ENCODE measurements around the gene SPATA6.
"Not testable (repeated sequence)": the region's sequence is repeated elsewhere in the genome, so short reads cannot be mapped to it uniquely, and the experiment has no call there.

The SPATA6 gene

GRCh38 chr1:48471691-48472576, at the start of gene SPATA6:
Gene SPATA6 (minus strand): TSS chr1:48472204. CDS start chr1:48472008, 196 bp downstream.
- DNase-seq = peak; percentile 91

GRCh38 chr1:48519896-48520295, 47.9 kb upstream of the SPATA6 start:
- not testable (repeated sequence) for DNase-seq

- DNase-seq = no peak
These were observed 34.9 kb upstream of the SPATA6 start for GRCh38 chr1:48506870-48507269.

GRCh38 chr1:48500541-48501450, 28.8 kb upstream of the SPATA6 start:
- no peak for DNase-seq

- DNase-seq = no peak
These were observed 27.3 kb upstream of the SPATA6 start for GRCh38 chr1:48499211-48499735.

GRCh38 chr1:48498096-48498791, 26.2 kb upstream of the SPATA6 start:
- DNase-seq = peak; percentile 56

- DNase-seq = no peak
These were observed 23.9 kb upstream of the SPATA6 start for GRCh38 chr1:48495911-48496310.

GRCh38 chr1:48495166-48495565, 23.2 kb upstream of the SPATA6 start:
- no peak for DNase-seq

- no peak for DNase-seq
These were observed 22.2 kb upstream of the SPATA6 start for GRCh38 chr1:48493970-48494769.

GRCh38 chr1:48493041-48493440, 21.0 kb upstream of the SPATA6 start:
- no peak for DNase-seq

GRCh38 chr1:48492392-48492791, 20.4 kb upstream of the SPATA6 start:
- DNase-seq = no peak

- no peak for DNase-seq
These were observed 16.7 kb upstream of the SPATA6 start for GRCh38 chr1:48488721-48489120.

- DNase-seq = no peak
These were observed 8.5 kb upstream of the SPATA6 start for GRCh38 chr1:48480504-48480903.

- not testable (repeated sequence) for DNase-seq
These were observed 8.0 kb upstream of the SPATA6 start for GRCh38 chr1:48480023-48480422.

- no peak for DNase-seq
These were observed 634 bp upstream of the SPATA6 start for GRCh38 chr1:48472638-48473037.

- DNase-seq = no peak
These were observed 884 bp downstream of the SPATA6 start for GRCh38 chr1:48470950-48471690.

- no peak for DNase-seq
These were observed 1.5 kb downstream of the SPATA6 start for GRCh38 chr1:48470481-48470855.

GRCh38 chr1:48469616-48470480, 2.2 kb downstream of the SPATA6 start:
- DNase-seq = peak; percentile 9

- no peak for DNase-seq
These were observed 5.4 kb downstream of the SPATA6 start for GRCh38 chr1:48466594-48466993.

GRCh38 chr1:48462716-48463302, 9.2 kb downstream of the SPATA6 start:
- no peak for DNase-seq

Measured in CD4-positive, alpha-beta T cell treated with Interleukin-4 for 4 hours (primary cell).